Measurements from ENCODE around the gene FABP3. TPM values are rescaled to one million over a fixed set of nuclear protein-coding genes. Genes with fewer than 3 reads are reported as not detected.

Gene FABP3
- total and polyA plus RNA-seq, 4 donors, result 1.7 to 39.8 (median 13.3) TPM

DNA sequence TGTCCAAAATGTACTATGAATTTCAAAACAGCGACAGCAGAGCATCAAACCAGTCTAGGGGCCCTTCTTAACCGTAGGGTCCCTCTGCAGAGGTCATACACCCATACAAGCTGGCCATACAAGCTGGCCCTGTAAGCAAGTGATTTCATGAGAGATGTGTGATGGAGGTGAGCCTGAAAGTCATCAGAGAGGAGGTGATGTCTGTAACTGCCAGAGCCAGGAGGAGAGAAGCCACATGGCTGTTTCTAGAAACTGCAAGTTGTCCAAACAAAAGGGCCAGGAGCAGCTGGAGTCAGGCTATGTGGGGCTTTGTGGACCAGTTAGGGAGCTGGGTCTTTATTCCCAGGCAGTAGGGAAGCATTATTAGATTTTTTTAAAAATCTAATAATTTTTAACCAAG lies 25.4 kb upstream of the FABP3 start:
- Histone ChIP-seq H3K27ac (ENCODE audit: low read depth in 1 of 2, low read length in 1 of 2) (no peak overlapping the region), H3K4me1 (ENCODE audit: control insufficient read depth in 5 of 5, insufficient read depth in 5 of 5, low read length in 5 of 5) (peaks cover 0 to 6% (median 0%) of the 10 kb centered on the region in 5 donors), H3K27me3 (ENCODE audit: control insufficient read depth in 3 of 3, insufficient read depth in 3 of 3, low read length in 2 of 3) (no peaks in the 10 kb centered on the region), H3K9ac (ENCODE audit: insufficient read depth in 1 of 2, low read length in 2 of 2) (no peak overlapping the region), H3K9me3 (ENCODE audit: control insufficient read depth in 4 of 4, insufficient read depth in 3 of 4, low read length in 3 of 4) (no peaks in the 10 kb centered on the region), H3K36me3 (ENCODE audit: control insufficient read depth in 4 of 4, insufficient read depth in 4 of 4, low read length in 4 of 4) (no peaks in the 10 kb centered on the region), H3K4me3 (no peak overlapping the region)
- WGBS, 2 donors, result 91 to 95% methylated on average over 2 of the region's 2 CpGs
- ATAC-seq (ENCODE audit: insufficient read depth, low FRiP score) (no peak), DNase-seq (no peak)
- TF ChIP-seq, protein P1, sequence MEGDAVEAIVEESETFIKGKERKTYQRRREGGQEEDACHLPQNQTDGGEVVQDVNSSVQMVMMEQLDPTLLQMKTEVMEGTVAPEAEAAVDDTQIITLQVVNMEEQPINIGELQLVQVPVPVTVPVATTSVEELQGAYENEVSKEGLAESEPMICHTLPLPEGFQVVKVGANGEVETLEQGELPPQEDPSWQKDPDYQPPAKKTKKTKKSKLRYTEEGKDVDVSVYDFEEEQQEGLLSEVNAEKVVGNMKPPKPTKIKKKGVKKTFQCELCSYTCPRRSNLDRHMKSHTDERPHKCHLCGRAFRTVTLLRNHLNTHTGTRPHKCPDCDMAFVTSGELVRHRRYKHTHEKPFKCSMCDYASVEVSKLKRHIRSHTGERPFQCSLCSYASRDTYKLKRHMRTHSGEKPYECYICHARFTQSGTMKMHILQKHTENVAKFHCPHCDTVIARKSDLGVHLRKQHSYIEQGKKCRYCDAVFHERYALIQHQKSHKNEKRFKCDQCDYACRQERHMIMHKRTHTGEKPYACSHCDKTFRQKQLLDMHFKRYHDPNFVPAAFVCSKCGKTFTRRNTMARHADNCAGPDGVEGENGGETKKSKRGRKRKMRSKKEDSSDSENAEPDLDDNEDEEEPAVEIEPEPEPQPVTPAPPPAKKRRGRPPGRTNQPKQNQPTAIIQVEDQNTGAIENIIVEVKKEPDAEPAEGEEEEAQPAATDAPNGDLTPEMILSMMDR (IDR thresholded peaks at IDR 0.05; ENCODE audit: control extremely low read depth, extremely low read depth), result no peak

DNA sequence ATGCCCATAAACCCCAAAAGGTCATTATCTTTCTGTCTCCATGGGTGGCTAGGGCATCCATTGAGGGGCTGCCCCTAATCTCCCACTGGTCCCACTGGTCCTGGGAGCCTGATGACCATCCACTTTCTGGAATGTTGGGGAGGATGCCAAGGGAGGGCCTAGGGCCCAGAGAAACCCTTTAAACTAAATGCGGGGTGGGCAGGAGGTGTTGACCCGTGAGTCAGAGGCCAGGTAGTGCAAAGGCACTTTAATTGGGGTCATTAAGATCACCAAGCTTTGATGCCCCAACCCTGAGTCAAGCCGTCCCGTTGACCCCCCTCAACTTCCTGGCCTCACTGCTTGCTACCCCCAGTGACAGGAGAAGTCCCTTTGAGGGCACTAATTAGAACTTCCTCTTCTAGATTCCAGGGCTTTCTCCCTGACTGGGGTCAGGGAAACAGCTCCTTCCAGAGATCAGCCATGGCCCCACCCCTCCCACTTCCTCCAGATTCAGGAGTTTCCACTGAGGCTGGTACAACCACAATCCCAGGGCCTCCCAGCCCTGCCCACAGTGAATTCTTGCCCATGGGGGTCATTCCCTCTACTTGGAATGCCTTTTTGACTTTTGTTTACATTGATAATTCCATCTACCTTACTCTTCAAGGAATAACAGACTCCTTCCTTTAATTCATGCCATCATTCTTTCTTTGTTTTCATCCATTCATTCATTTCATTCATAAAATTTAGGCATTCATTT lies 24.7 kb upstream of the FABP3 start:
- Histone ChIP-seq H3K36me3 (ENCODE audit: control insufficient read depth in 4 of 4, insufficient read depth in 4 of 4, low read length in 4 of 4) (no peaks in the 10 kb centered on the region), H3K4me3 (no peak overlapping the region), H3K27me3 (ENCODE audit: control insufficient read depth in 3 of 3, insufficient read depth in 3 of 3, low read length in 2 of 3) (no peaks in the 10 kb centered on the region), H3K27ac (ENCODE audit: low read depth in 1 of 2, low read length in 1 of 2) (no peak overlapping the region), H3K9ac (ENCODE audit: insufficient read depth in 1 of 2, low read length in 2 of 2) (no peak overlapping the region), H3K9me3 (ENCODE audit: control insufficient read depth in 4 of 4, insufficient read depth in 3 of 4, low read length in 3 of 4) (no peaks in the 10 kb centered on the region), H3K4me1 (ENCODE audit: control insufficient read depth in 5 of 5, insufficient read depth in 5 of 5, low read length in 5 of 5) (peaks cover 0 to 6% (median 0%) of the 10 kb centered on the region in 5 donors)
- WGBS, 2 donors, result 53 to 66% methylated on average over 4 of the region's 4 CpGs
- no peak for DNase-seq
- TF ChIP-seq, protein P1 (IDR thresholded peaks at IDR 0.05; ENCODE audit: control extremely low read depth, extremely low read depth), result no peak
- no peak for ATAC-seq (ENCODE audit: insufficient read depth, low FRiP score)

DNA sequence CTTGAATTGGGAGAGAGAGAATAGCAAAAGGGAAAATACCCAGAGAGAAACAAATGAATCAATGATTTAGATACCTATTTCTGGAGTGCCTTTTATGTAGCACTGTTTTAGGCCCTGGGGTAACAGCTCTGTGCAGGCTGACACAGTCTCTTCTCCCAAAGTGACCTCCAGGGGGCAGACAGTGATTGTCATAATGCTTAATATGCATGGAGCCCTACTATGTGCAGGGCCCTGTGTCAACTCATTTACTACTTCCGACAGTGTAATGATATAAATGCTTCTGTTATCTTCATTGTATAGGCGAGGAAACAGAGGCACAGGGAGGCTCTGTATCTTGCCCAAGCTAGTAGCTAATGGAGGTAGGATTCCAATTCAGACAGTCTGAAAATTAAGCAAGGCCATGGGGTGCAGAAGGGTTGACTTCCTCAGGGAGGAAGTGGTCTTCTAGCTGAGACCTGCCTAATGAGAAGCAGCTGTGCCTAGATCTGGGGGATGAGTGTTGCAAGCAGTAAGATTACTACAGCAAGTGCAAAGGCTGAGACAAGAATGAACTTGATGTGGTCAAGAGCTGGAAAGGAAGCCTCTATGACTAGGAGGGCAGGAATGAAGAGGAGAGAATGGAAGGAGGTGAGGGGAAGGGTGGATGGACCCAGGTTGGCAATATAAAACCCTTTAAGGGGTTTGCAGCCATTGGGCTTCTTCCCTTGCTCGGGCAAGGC lies 23.9 kb upstream of the FABP3 start:
- 78 to 89% methylated on average over 3 of the region's 3 CpGs for WGBS, 2 donors
- ATAC-seq (ENCODE audit: insufficient read depth, low FRiP score) (no peak), DNase-seq (no peak)
- Histone ChIP-seq H3K4me1 (ENCODE audit: control insufficient read depth in 5 of 5, insufficient read depth in 5 of 5, low read length in 5 of 5) (peaks cover 0 to 6% (median 0%) of the 10 kb centered on the region in 5 donors), H3K27me3 (ENCODE audit: control insufficient read depth in 3 of 3, insufficient read depth in 3 of 3, low read length in 2 of 3) (no peaks in the 10 kb centered on the region), H3K4me3 (no peak overlapping the region), H3K9me3 (ENCODE audit: control insufficient read depth in 4 of 4, insufficient read depth in 3 of 4, low read length in 3 of 4) (no peaks in the 10 kb centered on the region), H3K27ac (ENCODE audit: low read depth in 1 of 2, low read length in 1 of 2) (no peak overlapping the region), H3K36me3 (ENCODE audit: control insufficient read depth in 4 of 4, insufficient read depth in 4 of 4, low read length in 4 of 4) (no peaks in the 10 kb centered on the region), H3K9ac (ENCODE audit: insufficient read depth in 1 of 2, low read length in 2 of 2) (no peak overlapping the region)
- TF ChIP-seq, protein P1 (IDR thresholded peaks at IDR 0.05; ENCODE audit: control extremely low read depth, extremely low read depth), result no peak
